BJ (cell line): ENCODE data around the gene PCCB. TPM values are rescaled to one million over a fixed set of nuclear protein-coding genes. Genes with fewer than 3 reads are reported as not detected.

ENCODE experiments used
- CTCF ChIA-PET: fragments of 350-600 bp; formaldehyde crosslinking; extraction: SDS; loops from one replicate; lab custom pipeline; 2021; ENCODE audit warnings: antibody characterized with exemption, inconsistent platforms; lab: Yijun Ruan, JAX
- POLR2A ChIA-PET: fragments of 300-600 bp; sonication (Branson Sonifier 250); formaldehyde crosslinking; extraction: SDS; loops from one replicate; lab custom pipeline; 2021; ENCODE audit warnings: antibody characterized with exemption; lab: Charles Lee
- DNase-seq: peaks from one replicate; pipeline ENCODE4 v3.0.0-alpha.2; 2011; ENCODE audit warnings: low read depth
- H3K27me3 ChIP-seq: 2 replicates; pipeline ENCODE4 v1.6.0; 2011; ENCODE audit warnings: low read length; ENCODE audit not compliant: control insufficient read depth, insufficient read depth
- H3K36me3 ChIP-seq: 2 replicates; pipeline ENCODE4 v1.5.1; 2011; ENCODE audit warnings: low read length; ENCODE audit not compliant: control insufficient read depth, insufficient read depth
- H3K4me3 ChIP-seq: 2 replicates; pipeline ENCODE4 v1.5.1; 2011; ENCODE audit warnings: low read depth, mild to moderate bottlenecking, control low read depth, low read length
- CTCF ChIP-seq: IDR thresholded peaks from 2 replicates; pipeline ENCODE4 v1.5.1; 2011; ENCODE audit warnings: low read depth, mild to moderate bottlenecking, control low read depth, inconsistent platforms, low read length, moderate library complexity; ENCODE audit not compliant: insufficient read depth
- polyA plus RNA-seq: library from polyadenylated mRNA; depleted of rRNA; stranded (reverse); fragments of >200 nt; gene quantifications from 2 replicates; pipeline ENCODE4 v1.2.3, GENCODE V29; 2011

The PCCB gene
- polyA plus RNA-seq, 1 experiment = 65.0 TPM

GRCh38 chr3:136249593-136249992 lies 547 bp upstream of the PCCB start:
- POLR2A ChIA-PET = no interaction called here
- peak overlapping the region; percentile 61 for H3K4me3 ChIP-seq
- H3K27me3 ChIP-seq = no peaks in the 10 kb centered on the region
- DNase-seq = no peak
- H3K36me3 ChIP-seq = no peaks in the 10 kb centered on the region; the same call in 1 of the 2 replicates
- CTCF ChIA-PET = interaction anchor here (1.0 to 1.4 kb wide), 2 partner anchors 10 to 30 kb away, joined by 3 to 6 read pairs; no protein-coding TSS in a partner anchor
- no peak for TF ChIP-seq CTCF

GRCh38 chr3:136250903-136251460 lies 842 bp downstream of the PCCB start:
- Histone ChIP-seq H3K27me3 (no peaks in the 10 kb centered on the region), H3K36me3 (no peaks in the 10 kb centered on the region; the same call in 1 of the 2 replicates), H3K4me3 (peak overlapping the region; percentile 61)
- CTCF ChIA-PET = interaction anchor here (0.8 to 1.4 kb wide), 6 partner anchors 16 to 763 kb away, joined by 3 to 8 read pairs (median 3); partner anchors contain the start of gene STAG1
- DNase-seq = no peak
- 0 out of 2 replicates have a peak, but pooled peaks have one; percentile 20 for TF ChIP-seq CTCF
- POLR2A ChIA-PET = no interaction called here

GRCh38 chr3:136251511-136251910 lies 1.4 kb downstream of the PCCB start:
- POLR2A ChIA-PET = no interaction called here

GRCh38 chr3:136255672-136256406 lies 5.7 kb downstream of the PCCB start:
- H3K27me3 ChIP-seq = no peaks in the 10 kb centered on the region
- ChIA-PET CTCF (interaction anchor here (1.2 kb wide), 1 partner anchor 411 kb away, joined by 3 read pairs; no protein-coding TSS in a partner anchor), POLR2A (no interaction called here)
- DNase-seq = no peak
- no peak overlapping the region for H3K4me3 ChIP-seq
- no peaks in the 10 kb centered on the region; the same call in none of the 2 replicates for H3K36me3 ChIP-seq
- no peak for TF ChIP-seq CTCF

More at GRCh38 chr3:136251511-136251910, 1.4 kb downstream of the PCCB start:
- no peaks in the 10 kb centered on the region for H3K27me3 ChIP-seq
- DNase-seq = no peak
- no peaks in the 10 kb centered on the region; the same call in none of the 2 replicates for H3K36me3 ChIP-seq
- no peak overlapping the region for H3K4me3 ChIP-seq
- CTCF ChIA-PET = interaction anchor here (1.1 to 1.4 kb wide), 5 partner anchors 15 to 762 kb away, joined by 3 to 8 read pairs (median 3); partner anchors contain the start of gene STAG1
- no peak for TF ChIP-seq CTCF

- POLR2A ChIA-PET = no interaction called here
- Histone ChIP-seq H3K27me3 (no peaks in the 10 kb centered on the region), H3K4me3 (no peak overlapping the region), H3K36me3 (peaks cover 4% of the 10 kb centered on the region)
- CTCF ChIA-PET = no interaction called here
- DNase-seq = no peak
- TF ChIP-seq CTCF = no peak
These were observed 8.1 kb downstream of the PCCB start for GRCh38 chr3:136258199-136258598.
